ENCODE results near the gene RABGAP1L. TPM values are rescaled to one million over a fixed set of nuclear protein-coding genes. Genes with fewer than 3 reads are reported as not detected.

RABGAP1L gene
- total and polyA plus RNA-seq, 10 donors: 30.3 to 125 (median 77.7) TPM

GRCh38 chr1:174858301-174858700, 699.0 kb downstream of the RABGAP1L start:
- no peaks in the 10 kb centered on the region for H3K36me3 ChIP-seq
- TF ChIP-seq POLR2A (IDR thresholded peaks at IDR 0.05) (no peak), POLR2AphosphoS5 (IDR thresholded peaks at IDR 0.05) (no peak), CTCF (IDR thresholded peaks at IDR 0.05 in 8 of 11, conservative IDR thresholded peaks at IDR 0.05 in 3 of 11) (no peak)
- no peak for DNase-seq
- 94 to 100% (median 97%) methylated on average over 1 of the region's 1 CpG for WGBS, 5 donors
- no peaks in the 10 kb centered on the region for H3K27me3 ChIP-seq (replicated peaks in 1 of 7)
- no peak overlapping the region for H3K4me3 ChIP-seq
- intact Hi-C loops (cut with DNase I; ENCODE audit: low total_unique reads): no loop called here
- no peaks in the 10 kb centered on the region for H3K4me1 ChIP-seq
- H3K27ac ChIP-seq: no peak overlapping the region
- H3K9me3 ChIP-seq: peaks cover 0 to 6% (median 0%) of the 10 kb centered on the region in 8 donors

- intact Hi-C loops (cut with DNase I; ENCODE audit: low total_unique reads): loop anchor here (10.0 kb wide), 1 partner anchor 114 kb away; no protein-coding TSS in a partner anchor
- H3K4me3 ChIP-seq: no peak overlapping the region
- H3K36me3 ChIP-seq: no peaks in the 10 kb centered on the region
Observed at GRCh38 chr1:174870319-174870718, 711.0 kb downstream of the RABGAP1L start.

GRCh38 chr1:174871886-174872285, 712.6 kb downstream of the RABGAP1L start:
- Histone ChIP-seq H3K27ac (no peak overlapping the region), H3K36me3 (no peaks in the 10 kb centered on the region), H3K4me3 (no peak overlapping the region), H3K4me1 (peaks cover 0 to 40% (median 12%) of the 10 kb centered on the region in 6 donors), H3K27me3 (replicated peaks in 1 of 7) (no peaks in the 10 kb centered on the region), H3K9me3 (peaks cover 0 to 6% (median 4%) of the 10 kb centered on the region in 8 donors)
- WGBS, 5 donors: 63 to 88% (median 81%) methylated on average over 2 of the region's 2 CpGs
- DNase-seq: no peak
- intact Hi-C loops (cut with DNase I; ENCODE audit: low total_unique reads): loop anchor here (10.0 kb wide), 1 partner anchor 113 kb away; no protein-coding TSS in a partner anchor
- no peak for TF ChIP-seq CTCF (IDR thresholded peaks at IDR 0.05 in 8 of 11, conservative IDR thresholded peaks at IDR 0.05 in 3 of 11)
- TF ChIP-seq POLR2AphosphoS5 (IDR thresholded peaks at IDR 0.05): no peak
- TF ChIP-seq POLR2A (IDR thresholded peaks at IDR 0.05): no peak

More at GRCh38 chr1:174870319-174870718, 711.0 kb downstream of the RABGAP1L start:
- 71 to 88% (median 83%) methylated on average over 1 of the region's 1 CpG for WGBS, 5 donors
- Histone ChIP-seq H3K9me3 (peaks cover 0 to 6% (median 4%) of the 10 kb centered on the region in 8 donors), H3K27ac (no peak overlapping the region), H3K4me1 (peaks cover 0 to 33% (median 7%) of the 10 kb centered on the region in 6 donors), H3K27me3 (replicated peaks in 1 of 7) (no peaks in the 10 kb centered on the region)
- no peak for DNase-seq
- TF ChIP-seq POLR2AphosphoS5 (IDR thresholded peaks at IDR 0.05) (no peak), CTCF (IDR thresholded peaks at IDR 0.05 in 8 of 11, conservative IDR thresholded peaks at IDR 0.05 in 3 of 11) (no peak), POLR2A (IDR thresholded peaks at IDR 0.05) (no peak)

- Histone ChIP-seq H3K27me3 (replicated peaks in 1 of 7) (no peaks in the 10 kb centered on the region), H3K36me3 (no peaks in the 10 kb centered on the region), H3K4me1 (peaks cover 0 to 40% (median 14%) of the 10 kb centered on the region in 6 donors), H3K27ac (no peak overlapping the region), H3K9me3 (peaks cover 0 to 6% (median 4%) of the 10 kb centered on the region in 8 donors), H3K4me3 (no peak overlapping the region)
- intact Hi-C loops (cut with DNase I; ENCODE audit: low total_unique reads): loop anchor here (10.0 kb wide), 1 partner anchor 112 kb away; no protein-coding TSS in a partner anchor
- 80 to 87% (median 84%) methylated on average over 2 of the region's 2 CpGs for WGBS, 5 donors
- TF ChIP-seq CTCF (IDR thresholded peaks at IDR 0.05 in 8 of 11, conservative IDR thresholded peaks at IDR 0.05 in 3 of 11) (no peak), POLR2AphosphoS5 (IDR thresholded peaks at IDR 0.05) (no peak), POLR2A (IDR thresholded peaks at IDR 0.05) (no peak)
- no peak for DNase-seq
Observed at GRCh38 chr1:174872615-174873058, 713.3 kb downstream of the RABGAP1L start.

Data from spleen (tissue), 11 donors.